Bronchial epithelial cell (primary cell): ENCODE data around the gene LRRC1. TPM values are rescaled to one million over a fixed set of nuclear protein-coding genes. Genes with fewer than 3 reads are reported as not detected.

ENCODE experiments used
- DNase-seq: peaks from one replicate; pipeline ENCODE4 v3.0.0-alpha.2; 2010; ENCODE audit warnings: low read depth
- FAIRE-seq: peaks from 2 replicates; lab custom pipeline; 2011; peaks lifted over from hg19 to GRCh38; lab: Jason Lieb, UNC
- H3K27me3 ChIP-seq: 2 replicates; pipeline ENCODE4 v1.5.1; 2011; ENCODE audit warnings: low read length; ENCODE audit not compliant: control insufficient read depth, insufficient read depth
- H3K36me3 ChIP-seq: 2 replicates; pipeline ENCODE4 v1.5.1; 2011; ENCODE audit warnings: low read length; ENCODE audit not compliant: control insufficient read depth, insufficient read depth
- H3K4me3 ChIP-seq: 2 replicates; pipeline ENCODE4 v1.5.1; 2011; ENCODE audit warnings: mild to moderate bottlenecking, low read depth, low read length, control low read depth
- total RNA-seq: library from RNA; depleted of rRNA; stranded (reverse); fragments of >200 nt; gene quantifications from 2 replicates; pipeline ENCODE4 v1.2.1, GENCODE V29; 2014
- TF ChIP-seq, protein P1 (sequence below): IDR thresholded peaks from 2 replicates; pipeline ENCODE4 v1.5.1; 2011; ENCODE audit warnings: mild to moderate bottlenecking, moderate library complexity, low read length, control low read depth, inconsistent platforms; ENCODE audit not compliant: insufficient read depth, severe bottlenecking

Gene LRRC1
- total RNA-seq, 1 donor from 2014 or later = 19.7 TPM

DNA sequence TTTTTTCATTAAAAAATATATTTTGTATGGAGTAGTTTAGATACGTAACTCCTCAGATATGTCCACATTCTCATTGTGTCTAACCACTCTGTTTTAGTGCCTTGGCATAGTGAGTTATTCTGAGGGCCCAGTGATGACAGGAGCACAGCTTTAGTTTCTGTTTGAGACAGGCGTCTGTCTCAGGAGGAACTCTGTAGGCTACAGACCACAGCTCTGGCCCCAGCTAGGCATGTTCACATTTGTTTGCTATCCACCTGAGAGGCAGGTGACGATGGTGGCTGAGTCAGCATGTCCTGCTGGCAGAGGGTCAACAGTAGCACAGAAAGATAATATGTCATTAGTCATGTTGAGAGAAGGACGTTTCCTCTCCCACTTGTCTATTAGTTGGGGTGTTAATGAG lies 16.3 kb downstream of the LRRC1 start:
- DNase-seq (peak; percentile 96), FAIRE-seq (peak; percentile 97)
- no peaks in the 10 kb centered on the region for H3K27me3 ChIP-seq
- H3K4me3 ChIP-seq = no peak overlapping the region
- no peaks in the 10 kb centered on the region for H3K36me3 ChIP-seq
- TF ChIP-seq, protein P1, sequence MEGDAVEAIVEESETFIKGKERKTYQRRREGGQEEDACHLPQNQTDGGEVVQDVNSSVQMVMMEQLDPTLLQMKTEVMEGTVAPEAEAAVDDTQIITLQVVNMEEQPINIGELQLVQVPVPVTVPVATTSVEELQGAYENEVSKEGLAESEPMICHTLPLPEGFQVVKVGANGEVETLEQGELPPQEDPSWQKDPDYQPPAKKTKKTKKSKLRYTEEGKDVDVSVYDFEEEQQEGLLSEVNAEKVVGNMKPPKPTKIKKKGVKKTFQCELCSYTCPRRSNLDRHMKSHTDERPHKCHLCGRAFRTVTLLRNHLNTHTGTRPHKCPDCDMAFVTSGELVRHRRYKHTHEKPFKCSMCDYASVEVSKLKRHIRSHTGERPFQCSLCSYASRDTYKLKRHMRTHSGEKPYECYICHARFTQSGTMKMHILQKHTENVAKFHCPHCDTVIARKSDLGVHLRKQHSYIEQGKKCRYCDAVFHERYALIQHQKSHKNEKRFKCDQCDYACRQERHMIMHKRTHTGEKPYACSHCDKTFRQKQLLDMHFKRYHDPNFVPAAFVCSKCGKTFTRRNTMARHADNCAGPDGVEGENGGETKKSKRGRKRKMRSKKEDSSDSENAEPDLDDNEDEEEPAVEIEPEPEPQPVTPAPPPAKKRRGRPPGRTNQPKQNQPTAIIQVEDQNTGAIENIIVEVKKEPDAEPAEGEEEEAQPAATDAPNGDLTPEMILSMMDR = no peak

DNA sequence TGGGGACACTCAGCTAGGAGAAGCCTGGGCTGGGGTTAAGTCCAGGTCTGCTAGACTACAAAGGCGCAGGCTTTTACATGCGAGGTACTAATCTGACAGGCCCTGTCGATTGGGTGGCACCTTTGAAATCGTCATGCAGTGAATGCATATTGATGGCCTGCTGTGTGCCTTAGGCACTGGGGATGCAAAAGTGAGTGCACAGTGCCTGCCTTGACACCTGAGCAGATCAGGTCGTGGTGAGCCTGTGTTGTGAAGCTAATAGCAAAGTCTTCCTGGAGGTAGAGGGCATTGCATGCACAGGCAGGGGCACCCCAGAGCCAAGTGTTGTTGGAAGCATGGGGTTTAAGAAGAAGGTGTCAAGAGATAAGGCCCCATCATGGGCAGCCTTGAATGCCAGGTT lies 16.9 kb downstream of the LRRC1 start:
- Histone ChIP-seq H3K4me3 (no peak overlapping the region), H3K27me3 (no peaks in the 10 kb centered on the region), H3K36me3 (no peaks in the 10 kb centered on the region)
- DNase-seq (no peak), FAIRE-seq (no peak)
- TF ChIP-seq, protein P1 = no peak

- TF ChIP-seq, protein P1 = no peak
- DNase-seq (peak; percentile 55), FAIRE-seq (no peak)
- H3K27me3 ChIP-seq = no peaks in the 10 kb centered on the region
- H3K36me3 ChIP-seq = no peaks in the 10 kb centered on the region
- H3K4me3 ChIP-seq = no peak overlapping the region
Observed at GRCh38 chr6:53813096-53813495, 18.3 kb downstream of the LRRC1 start.

DNA sequence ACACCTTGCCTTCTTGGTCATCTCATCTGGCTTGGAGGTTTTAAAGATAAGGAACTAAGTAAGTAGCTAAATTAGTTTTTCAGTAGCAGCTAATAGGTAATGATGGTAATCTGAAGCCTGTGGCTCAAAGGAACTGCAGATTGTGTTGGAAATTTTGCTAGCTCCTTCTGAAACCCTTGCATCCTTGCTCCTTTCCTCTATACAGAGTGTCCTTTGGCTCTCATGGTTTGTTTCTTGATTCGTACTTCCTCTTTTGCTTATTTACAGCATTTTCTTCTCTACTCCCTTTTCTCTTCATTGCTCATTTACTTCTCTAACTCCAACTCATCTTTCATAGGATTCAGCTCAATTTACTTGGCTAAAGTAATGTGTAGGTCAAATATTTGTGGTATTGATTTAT lies 19.0 kb downstream of the LRRC1 start:
- Histone ChIP-seq H3K36me3 (no peaks in the 10 kb centered on the region), H3K4me3 (no peak overlapping the region), H3K27me3 (no peaks in the 10 kb centered on the region)
- no peak for DNase-seq
- TF ChIP-seq, protein P1 = no peak
- no peak for FAIRE-seq

DNA sequence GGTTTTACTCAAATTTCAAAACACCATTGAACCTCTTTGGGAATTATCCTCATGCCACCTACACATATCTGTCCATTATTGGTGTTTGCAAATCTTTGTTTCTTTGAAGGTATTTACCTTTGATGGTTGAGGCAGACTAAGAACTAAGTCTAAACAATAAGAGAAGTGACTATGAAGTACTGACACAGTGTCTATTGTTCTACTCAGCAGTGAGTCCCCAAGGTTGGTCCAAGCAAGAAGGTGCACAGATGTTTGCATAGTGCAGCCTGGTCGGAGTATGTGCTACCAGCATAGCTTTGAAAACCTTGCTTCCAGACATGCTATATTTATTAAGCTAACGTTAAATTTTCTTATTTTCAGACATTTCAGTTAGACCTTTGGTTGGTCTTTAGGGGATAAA lies 19.5 kb downstream of the LRRC1 start:
- Histone ChIP-seq H3K27me3 (no peaks in the 10 kb centered on the region), H3K4me3 (no peak overlapping the region), H3K36me3 (no peaks in the 10 kb centered on the region)
- TF ChIP-seq, protein P1 = no peak
- FAIRE-seq (no peak), DNase-seq (no peak)

DNA sequence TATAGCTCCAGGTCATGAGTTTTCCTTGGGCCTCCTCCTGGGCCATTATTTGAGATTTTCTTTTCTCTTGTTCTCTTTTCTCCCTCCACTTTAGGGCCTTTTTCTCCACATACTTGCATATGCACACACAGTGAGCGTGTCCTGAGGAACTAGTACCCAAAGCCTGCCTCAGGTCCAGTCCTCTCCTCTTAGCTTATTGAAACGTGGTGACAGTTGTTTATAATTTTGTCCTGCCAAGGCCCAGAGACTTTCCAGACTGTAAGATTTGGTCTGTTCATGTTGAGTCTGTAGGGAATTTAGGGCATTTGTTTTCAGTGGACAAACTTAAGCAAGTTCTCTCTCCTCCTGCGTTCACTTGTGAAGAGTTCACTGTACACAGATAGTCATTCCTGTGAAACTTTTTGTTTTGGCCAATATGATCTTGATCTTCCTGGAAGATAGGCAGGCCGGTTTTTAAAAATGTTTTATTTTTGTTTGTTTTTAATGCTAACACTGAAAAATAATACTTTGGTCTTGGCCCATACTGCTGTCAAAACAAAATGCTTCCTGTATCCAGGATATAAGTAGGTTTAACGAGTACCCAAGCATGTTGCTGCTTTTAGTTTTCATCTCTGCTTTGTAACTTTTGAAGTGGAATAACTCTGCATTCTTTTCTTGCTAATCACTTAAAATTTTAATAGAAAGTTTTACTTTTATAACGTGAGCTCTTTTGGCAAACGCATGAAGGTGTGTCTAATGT lies 20.7 kb downstream of the LRRC1 start:
- FAIRE-seq (no peak), DNase-seq (no peak)
- TF ChIP-seq, protein P1 = no peak
- no peaks in the 10 kb centered on the region for H3K27me3 ChIP-seq
- H3K36me3 ChIP-seq = no peaks in the 10 kb centered on the region
- H3K4me3 ChIP-seq = no peak overlapping the region
